ENCODE results near the gene HPD. TPM values are rescaled to one million over a fixed set of nuclear protein-coding genes. Genes with fewer than 3 reads are reported as not detected.
A peak's percentile ranks its signal among the peaks of the same experiment; 100 is the strongest.

The HPD gene
- total RNA-seq, 3 donors from 2014 or later, result 0.63 to 1.0 TPM; not detected in 1

DNA sequence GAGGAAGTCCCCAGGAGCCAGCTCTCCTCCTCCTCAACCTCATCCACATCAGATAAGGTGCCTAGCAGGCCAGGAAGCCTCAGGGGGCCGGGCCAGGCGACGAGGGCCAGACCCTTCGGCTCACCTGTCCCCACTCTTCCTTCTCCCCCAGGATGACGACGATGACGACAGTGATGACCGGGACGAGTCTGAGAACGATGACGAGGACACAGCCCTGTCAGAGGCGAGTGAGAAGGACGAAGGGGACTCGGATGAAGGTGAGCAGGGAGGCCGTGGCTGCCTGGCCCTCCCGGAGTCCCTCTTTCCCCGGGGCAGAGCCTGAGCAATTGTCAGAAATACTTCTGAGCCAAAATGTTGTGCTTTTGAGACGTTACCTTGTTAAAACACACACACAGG is 41.0 kb downstream of the HPD start:
- no peak for DNase-seq
- ATAC-seq, result no peak
- Histone ChIP-seq H3K36me3 (ENCODE audit: low read depth) (peaks cover 16% of the 10 kb centered on the region), H3K4me1 (ENCODE audit: low read depth) (peaks cover 9% of the 10 kb centered on the region), H3K9me3 (no peaks in the 10 kb centered on the region), H3K4me3 (no peak overlapping the region)
- TF ChIP-seq, protein P1, sequence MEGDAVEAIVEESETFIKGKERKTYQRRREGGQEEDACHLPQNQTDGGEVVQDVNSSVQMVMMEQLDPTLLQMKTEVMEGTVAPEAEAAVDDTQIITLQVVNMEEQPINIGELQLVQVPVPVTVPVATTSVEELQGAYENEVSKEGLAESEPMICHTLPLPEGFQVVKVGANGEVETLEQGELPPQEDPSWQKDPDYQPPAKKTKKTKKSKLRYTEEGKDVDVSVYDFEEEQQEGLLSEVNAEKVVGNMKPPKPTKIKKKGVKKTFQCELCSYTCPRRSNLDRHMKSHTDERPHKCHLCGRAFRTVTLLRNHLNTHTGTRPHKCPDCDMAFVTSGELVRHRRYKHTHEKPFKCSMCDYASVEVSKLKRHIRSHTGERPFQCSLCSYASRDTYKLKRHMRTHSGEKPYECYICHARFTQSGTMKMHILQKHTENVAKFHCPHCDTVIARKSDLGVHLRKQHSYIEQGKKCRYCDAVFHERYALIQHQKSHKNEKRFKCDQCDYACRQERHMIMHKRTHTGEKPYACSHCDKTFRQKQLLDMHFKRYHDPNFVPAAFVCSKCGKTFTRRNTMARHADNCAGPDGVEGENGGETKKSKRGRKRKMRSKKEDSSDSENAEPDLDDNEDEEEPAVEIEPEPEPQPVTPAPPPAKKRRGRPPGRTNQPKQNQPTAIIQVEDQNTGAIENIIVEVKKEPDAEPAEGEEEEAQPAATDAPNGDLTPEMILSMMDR (IDR thresholded peaks at IDR 0.05), result no peak
- intact Hi-C loops (cut with DNase I, micrococcal nuclease), result no loop called here

DNA sequence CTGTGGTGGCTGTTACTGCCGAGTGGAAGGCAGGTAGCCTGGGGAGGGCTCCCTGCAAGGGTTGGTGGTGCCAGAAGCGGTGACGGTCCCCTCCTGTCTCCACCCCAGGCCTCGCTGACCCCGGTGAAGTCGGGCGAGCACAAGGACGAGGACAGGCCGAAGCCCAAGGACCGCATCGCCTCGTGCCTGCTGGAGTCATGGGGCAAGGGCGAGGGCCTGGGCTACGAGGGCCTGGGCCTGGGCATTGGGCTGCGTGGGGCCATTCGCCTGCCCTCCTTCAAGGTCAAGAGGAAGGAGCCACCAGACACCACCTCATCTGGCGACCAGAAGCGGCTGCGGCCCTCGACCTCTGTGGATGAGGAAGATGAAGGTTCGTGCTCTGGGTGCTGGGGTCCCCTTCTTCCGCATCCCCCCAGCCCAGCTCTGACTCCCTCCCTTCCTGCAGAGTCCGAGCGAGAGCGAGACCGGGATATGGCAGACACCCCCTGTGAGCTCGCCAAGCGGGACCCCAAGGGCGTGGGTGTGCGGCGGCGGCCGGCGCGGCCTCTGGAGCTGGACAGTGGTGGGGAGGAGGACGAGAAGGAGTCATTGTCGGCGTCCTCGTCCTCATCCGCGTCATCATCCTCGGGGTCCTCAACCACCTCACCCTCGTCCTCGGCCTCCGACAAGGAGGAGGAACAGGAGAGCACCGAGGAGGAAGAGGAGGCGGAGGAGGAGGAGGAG is 41.6 kb downstream of the HPD start:
- no peak overlapping the region for H3K4me3 ChIP-seq
- DNase-seq (peak in 1 of 3 donors; percentile 23), ATAC-seq (no peak)
- H3K4me1 ChIP-seq (ENCODE audit: low read depth), result peaks cover 14% of the 10 kb centered on the region
- peaks cover 16% of the 10 kb centered on the region for H3K36me3 ChIP-seq (ENCODE audit: low read depth)
- intact Hi-C loops (cut with DNase I, micrococcal nuclease), result no loop called here
- TF ChIP-seq, protein P1 (IDR thresholded peaks at IDR 0.05), result no peak
- no peaks in the 10 kb centered on the region for H3K9me3 ChIP-seq

DNA sequence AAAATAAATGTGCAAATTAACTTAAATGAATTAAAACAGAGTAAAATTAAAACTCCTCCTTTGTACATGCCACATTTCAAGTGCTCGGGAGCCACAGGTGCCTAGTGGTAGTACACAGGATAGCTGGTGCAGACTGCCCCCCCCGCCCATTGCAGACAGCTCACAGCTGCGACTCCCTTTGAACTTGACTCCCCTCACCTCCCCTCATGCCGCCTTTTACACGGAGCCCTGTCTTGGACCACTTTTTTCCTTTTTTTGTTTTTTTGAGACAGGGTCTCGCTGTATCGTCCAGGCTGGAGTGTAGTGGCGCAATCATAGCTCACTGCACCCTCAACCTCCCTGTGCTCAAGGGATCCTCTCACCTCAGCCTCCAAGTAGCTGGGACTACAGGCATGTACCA is 43.4 kb downstream of the HPD start:
- ATAC-seq, result no peak
- Histone ChIP-seq H3K9me3 (no peaks in the 10 kb centered on the region), H3K4me1 (ENCODE audit: low read depth) (peaks cover 28% of the 10 kb centered on the region), H3K36me3 (ENCODE audit: low read depth) (peaks cover 10% of the 10 kb centered on the region), H3K4me3 (no peak overlapping the region)
- TF ChIP-seq, protein P1 (IDR thresholded peaks at IDR 0.05), result no peak
- intact Hi-C loops (cut with DNase I, micrococcal nuclease), result no loop called here
- peak in 1 of 3 donors; percentile 21 for DNase-seq

DNA sequence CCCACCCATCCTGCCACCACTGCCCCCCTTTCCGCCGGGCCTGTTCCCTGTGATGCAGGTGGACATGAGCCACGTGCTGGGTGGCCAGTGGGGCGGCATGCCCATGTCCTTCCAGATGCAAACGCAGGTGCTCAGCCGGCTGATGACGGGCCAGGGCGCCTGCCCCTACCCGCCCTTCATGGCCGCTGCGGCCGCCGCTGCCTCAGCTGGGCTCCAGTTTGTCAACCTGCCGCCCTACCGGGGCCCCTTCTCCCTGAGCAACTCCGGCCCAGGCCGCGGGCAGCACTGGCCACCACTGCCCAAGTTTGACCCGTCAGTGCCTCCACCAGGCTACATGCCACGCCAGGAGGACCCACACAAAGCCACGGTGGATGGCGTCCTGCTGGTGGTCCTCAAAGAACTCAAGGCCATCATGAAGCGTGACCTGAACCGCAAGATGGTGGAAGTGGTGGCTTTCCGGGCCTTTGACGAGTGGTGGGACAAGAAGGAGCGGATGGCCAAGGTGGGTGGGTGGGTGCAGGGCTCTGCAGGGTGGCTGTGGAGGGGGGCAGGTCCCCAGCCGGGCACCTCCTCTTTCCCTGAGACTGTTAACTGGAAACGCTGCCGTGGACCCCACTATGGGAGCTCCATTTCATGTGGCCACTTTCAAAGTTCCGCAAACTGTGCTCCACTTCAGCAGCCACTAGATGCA is 44.1 kb downstream of the HPD start:
- intact Hi-C loops (cut with DNase I, micrococcal nuclease), result no loop called here
- Histone ChIP-seq H3K4me1 (ENCODE audit: low read depth) (peaks cover 30% of the 10 kb centered on the region), H3K36me3 (ENCODE audit: low read depth) (peaks cover 3% of the 10 kb centered on the region), H3K4me3 (no peak overlapping the region), H3K9me3 (no peaks in the 10 kb centered on the region)
- ATAC-seq (no peak), DNase-seq (peak in 1 of 3 donors; percentile 51)
- TF ChIP-seq, protein P1 (IDR thresholded peaks at IDR 0.05), result no peak

DNA sequence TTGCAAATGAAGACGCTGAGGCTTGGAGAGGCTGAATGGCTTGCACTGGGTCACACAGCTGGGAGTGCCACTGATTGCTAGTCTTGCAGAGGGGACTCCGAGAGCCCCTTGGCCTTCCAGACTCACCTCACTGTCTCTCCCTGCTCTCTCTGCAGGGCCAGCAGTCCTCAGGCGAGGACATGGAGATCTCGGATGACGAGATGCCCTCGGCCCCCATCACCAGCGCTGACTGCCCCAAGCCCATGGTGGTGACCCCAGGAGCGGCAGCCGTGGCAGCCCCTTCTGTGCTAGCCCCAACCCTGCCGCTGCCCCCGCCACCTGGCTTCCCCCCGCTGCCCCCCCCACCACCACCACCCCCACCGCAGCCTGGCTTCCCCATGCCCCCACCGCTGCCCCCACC is 44.7 kb downstream of the HPD start:
- H3K4me3 ChIP-seq, result no peak overlapping the region
- peak in 1 of 3 donors; percentile 43 for DNase-seq
- H3K9me3 ChIP-seq, result no peaks in the 10 kb centered on the region
- ATAC-seq, result no peak
- intact Hi-C loops (cut with DNase I, micrococcal nuclease), result no loop called here
- H3K36me3 ChIP-seq (ENCODE audit: low read depth), result no peaks in the 10 kb centered on the region
- H3K4me1 ChIP-seq (ENCODE audit: low read depth), result peaks cover 30% of the 10 kb centered on the region
- TF ChIP-seq, protein P1 (IDR thresholded peaks at IDR 0.05), result no peak
